Sigmoid colon (tissue), 4 donors: Measurements from ENCODE around the gene NUP188.

Experiments
- CTCF ChIP-seq, 4 experiments: fragments of 450-650 bp in 3 of 4; fragments of 200-600 bp in 1 of 4; IDR thresholded peaks; one replicate each; pipeline ENCODE4 v1.5.1; 2016 to 2019; ENCODE audit warnings: antibody characterized with exemption in 4 of 4, mild to moderate bottlenecking in 3 of 4, moderate library complexity in 2 of 4
- EP300 ChIP-seq, 4 donors: sonication (generic); formaldehyde crosslinking; IDR thresholded peaks; one replicate each; pipeline ENCODE4 v1.6.1; 2017; ENCODE audit warnings: antibody characterized with exemption in 4 of 4
- POLR2A ChIP-seq, 2 donors: fragments of 450-650 bp; IDR thresholded peaks; one replicate each; pipeline ENCODE4 v1.6.1; 2016; ENCODE audit warnings: antibody characterized with exemption in 2 of 2, mild to moderate bottlenecking in 2 of 2, moderate library complexity in 2 of 2
- POLR2AphosphoS5 ChIP-seq, 4 donors: sonication (generic); formaldehyde crosslinking; IDR thresholded peaks; one replicate each; pipeline ENCODE4 v1.6.1; 2017; ENCODE audit warnings: antibody characterized with exemption in 4 of 4

DNA sequence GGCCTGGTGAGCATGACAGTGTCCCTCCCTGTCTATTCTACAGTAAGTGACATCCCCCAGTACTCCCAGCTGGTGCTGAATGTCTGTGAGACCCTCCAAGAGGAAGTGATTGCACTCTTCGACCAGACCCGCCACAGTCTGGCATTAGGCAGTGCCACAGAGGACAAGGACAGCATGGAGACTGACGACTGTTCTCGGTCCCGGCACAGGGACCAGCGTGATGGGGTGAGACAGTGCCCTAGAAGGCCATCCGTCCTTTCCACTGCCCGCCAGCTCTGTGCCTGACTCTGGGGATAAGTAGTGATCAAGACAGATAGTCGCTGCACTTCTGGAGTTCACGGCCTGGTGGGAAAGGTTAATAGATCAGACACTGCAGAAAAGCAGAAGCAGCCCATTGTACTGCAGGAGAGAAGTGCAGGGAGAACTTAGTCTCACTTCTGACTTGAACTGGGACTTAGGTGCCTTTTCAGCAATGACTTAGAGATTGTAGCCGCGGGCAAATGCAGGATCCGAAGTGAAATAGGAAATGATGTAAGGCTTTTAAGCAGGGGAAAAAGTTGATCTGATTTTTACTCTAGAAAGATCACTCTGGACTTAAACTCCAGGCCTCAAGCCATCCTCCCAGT, 52.2 kb downstream of the NUP188 start:
- TF ChIP-seq POLR2A (IDR thresholded peaks at IDR 0.05) (no peak), CTCF (IDR thresholded peaks at IDR 0.05) (no peak), EP300 (IDR thresholded peaks at IDR 0.05) (no peak), POLR2AphosphoS5 (IDR thresholded peaks at IDR 0.05) (no peak)
